Hepatocyte (in vitro differentiated cells): ENCODE measurements around the gene EBI3.

Experiments used
- EZH2 ChIP-seq: fragments of 200-600 bp; sonication (generic); IDR thresholded peaks from 2 replicates; pipeline ENCODE4 v1.6.1; 2016; ENCODE audit warnings: antibody characterized with exemption, mild to moderate bottlenecking, borderline replicate concordance
- EZH2phosphoT487 ChIP-seq: fragments of 200-600 bp; sonication (generic); IDR thresholded peaks from one replicate; pipeline ENCODE4 v1.6.1; 2018; ENCODE audit warnings: antibody characterized with exemption, mild to moderate bottlenecking, low read depth, moderate library complexity; ENCODE audit not compliant: unreplicated experiment, severe bottlenecking
- TF ChIP-seq, protein P1 (sequence below): fragments of 200-600 bp; sonication (generic); IDR thresholded peaks from 2 replicates; pipeline ENCODE4 v1.5.1; 2016; ENCODE audit warnings: antibody characterized with exemption, mild to moderate bottlenecking; ENCODE audit not compliant: poor library complexity

DNA sequence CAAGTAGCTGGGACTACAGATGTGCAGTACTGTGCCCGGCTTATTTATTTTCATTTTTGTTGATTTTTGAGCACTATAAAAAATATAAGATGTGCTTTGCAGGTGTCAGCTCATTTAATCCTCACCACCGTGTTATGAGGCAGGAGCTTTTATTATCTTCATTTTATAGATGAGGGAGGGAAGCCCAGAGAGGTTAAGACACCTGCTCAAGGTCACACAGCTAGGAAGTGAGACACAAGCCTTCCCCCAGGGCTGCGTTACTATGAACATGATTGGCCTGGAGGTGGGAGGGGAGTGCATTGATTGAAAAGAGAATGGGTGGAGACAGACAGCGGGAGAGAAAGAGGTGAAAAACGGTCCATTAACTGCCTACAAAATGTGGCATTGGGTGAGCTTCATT, 39.7 kb upstream of the EBI3 start:
- no peak for TF ChIP-seq EZH2
- TF ChIP-seq, protein P1, sequence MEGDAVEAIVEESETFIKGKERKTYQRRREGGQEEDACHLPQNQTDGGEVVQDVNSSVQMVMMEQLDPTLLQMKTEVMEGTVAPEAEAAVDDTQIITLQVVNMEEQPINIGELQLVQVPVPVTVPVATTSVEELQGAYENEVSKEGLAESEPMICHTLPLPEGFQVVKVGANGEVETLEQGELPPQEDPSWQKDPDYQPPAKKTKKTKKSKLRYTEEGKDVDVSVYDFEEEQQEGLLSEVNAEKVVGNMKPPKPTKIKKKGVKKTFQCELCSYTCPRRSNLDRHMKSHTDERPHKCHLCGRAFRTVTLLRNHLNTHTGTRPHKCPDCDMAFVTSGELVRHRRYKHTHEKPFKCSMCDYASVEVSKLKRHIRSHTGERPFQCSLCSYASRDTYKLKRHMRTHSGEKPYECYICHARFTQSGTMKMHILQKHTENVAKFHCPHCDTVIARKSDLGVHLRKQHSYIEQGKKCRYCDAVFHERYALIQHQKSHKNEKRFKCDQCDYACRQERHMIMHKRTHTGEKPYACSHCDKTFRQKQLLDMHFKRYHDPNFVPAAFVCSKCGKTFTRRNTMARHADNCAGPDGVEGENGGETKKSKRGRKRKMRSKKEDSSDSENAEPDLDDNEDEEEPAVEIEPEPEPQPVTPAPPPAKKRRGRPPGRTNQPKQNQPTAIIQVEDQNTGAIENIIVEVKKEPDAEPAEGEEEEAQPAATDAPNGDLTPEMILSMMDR: no peak
- no peak for TF ChIP-seq EZH2phosphoT487
